Tibial artery (tissue), 4 donors: ENCODE results near the gene PLBD2.

Experiments
- DNase-seq, 2 donors: peaks; one replicate each; pipeline ENCODE4 v3.0.0-alpha.2; 2019
- H3K27ac ChIP-seq, 2 donors: fragments of 200-600 bp; sonication (generic) in 1 of 2; 1 replicate in 1 of 2; 2 replicates in 1 of 2; pipeline ENCODE4 v1.5.1; 2018 to 2019; ENCODE audit warnings: mild to moderate bottlenecking in 1 of 2
- H3K27me3 ChIP-seq, 2 donors: fragments of 200-600 bp; sonication (generic) in 1 of 2; one replicate each; pipeline versions ENCODE4 v1.5.1 to v1.6.0; 2016 to 2019
- H3K36me3 ChIP-seq, 3 donors: fragments of 200-600 bp; sonication (generic) in 2 of 3; one replicate each; pipeline ENCODE4 v1.5.1; 2016 to 2019; ENCODE audit warnings: mild to moderate bottlenecking in 2 of 3
- H3K4me1 ChIP-seq, 4 donors: fragments of 200-600 bp; sonication (generic) in 2 of 4; 1 replicate in 3 of 4; 2 replicates in 1 of 4; pipeline ENCODE4 v1.5.1; 2016 to 2019
- H3K4me3 ChIP-seq, 2 donors: fragments of 200-600 bp; sonication (generic) in 1 of 2; 1 replicate in 1 of 2; 2 replicates in 1 of 2; pipeline ENCODE4 v1.5.1; 2018 to 2019; ENCODE audit warnings: mild to moderate bottlenecking in 2 of 2
- H3K9me3 ChIP-seq, 3 donors: fragments of 200-600 bp; sonication (generic) in 1 of 3; one replicate each; pipeline ENCODE4 v1.5.1; 2016 to 2019
- CTCF ChIP-seq, 2 experiments: fragments of 200-600 bp in 1 of 2; fragments of 450-650 bp in 1 of 2; IDR thresholded peaks; one replicate each; pipeline ENCODE4 v1.5.1; 2017 to 2019; ENCODE audit warnings: antibody characterized with exemption in 2 of 2, mild to moderate bottlenecking in 1 of 2, moderate library complexity in 1 of 2
- intact Hi-C: fragments of 100-400 bp; cut with DNase I; formaldehyde crosslinking; loops from one replicate; pipeline ENCODE4 v1.15.0; 2023; ENCODE audit warnings: low total_unique reads

Gene PLBD2

DNA sequence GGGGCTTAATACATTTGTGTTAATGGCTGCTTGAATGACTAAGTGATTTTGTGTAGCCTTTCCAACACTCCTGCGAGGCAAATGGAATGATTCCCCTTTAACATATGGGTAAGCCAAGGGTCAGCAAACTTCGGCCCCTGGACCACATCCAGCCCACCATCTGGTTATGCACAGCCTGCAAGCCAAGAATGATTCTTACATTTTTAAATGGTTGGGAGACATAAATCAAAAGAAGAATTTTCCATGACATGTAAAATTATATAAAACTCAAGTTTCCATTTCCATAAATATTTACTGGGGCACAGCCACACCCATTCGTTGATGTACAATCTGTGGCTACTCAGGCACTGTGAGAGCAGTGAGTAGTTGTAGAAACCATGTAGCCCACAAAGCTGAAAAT, 32.5 kb upstream of the PLBD2 start:
- no peak for DNase-seq
- H3K4me1 ChIP-seq, result peaks cover 0 to 21% (median 12%) of the 10 kb centered on the region in 4 donors
- H3K27ac ChIP-seq, result peak overlapping the region in 1 of 2 donors; percentile 46
- no peak overlapping the region for H3K4me3 ChIP-seq
- no peaks in the 10 kb centered on the region for H3K27me3 ChIP-seq
- peaks cover 4 to 53% (median 19%) of the 10 kb centered on the region in 3 donors for H3K36me3 ChIP-seq
- intact Hi-C loops, result no loop called here
- TF ChIP-seq CTCF (IDR thresholded peaks at IDR 0.05), result no peak
- H3K9me3 ChIP-seq, result no peaks in the 10 kb centered on the region

- intact Hi-C loops, result no loop called here
- H3K4me3 ChIP-seq, result no peak overlapping the region
- H3K27ac ChIP-seq, result peak overlapping the region in 1 of 2 donors; percentile 46
- H3K36me3 ChIP-seq, result peaks cover 0 to 58% (median 16%) of the 10 kb centered on the region in 3 donors
- no peak for DNase-seq
- no peaks in the 10 kb centered on the region for H3K9me3 ChIP-seq
- H3K27me3 ChIP-seq, result no peaks in the 10 kb centered on the region
- peaks cover 0 to 21% (median 12%) of the 10 kb centered on the region in 4 donors for H3K4me1 ChIP-seq
- TF ChIP-seq CTCF (IDR thresholded peaks at IDR 0.05), result no peak
Measured at GRCh38 chr12:113326775-113327395, 31.5 kb upstream of the PLBD2 start.

GRCh38 chr12:113328368-113328889, 30.0 kb upstream of the PLBD2 start:
- no peaks in the 10 kb centered on the region for H3K9me3 ChIP-seq
- H3K4me1 ChIP-seq, result peaks cover 0 to 29% (median 20%) of the 10 kb centered on the region in 4 donors
- no peaks in the 10 kb centered on the region for H3K27me3 ChIP-seq
- no peak for DNase-seq
- TF ChIP-seq CTCF (IDR thresholded peaks at IDR 0.05), result no peak
- intact Hi-C loops, result no loop called here
- no peak overlapping the region for H3K4me3 ChIP-seq
- peaks cover 0 to 52% (median 26%) of the 10 kb centered on the region in 3 donors for H3K36me3 ChIP-seq
- no peak overlapping the region for H3K27ac ChIP-seq

DNA sequence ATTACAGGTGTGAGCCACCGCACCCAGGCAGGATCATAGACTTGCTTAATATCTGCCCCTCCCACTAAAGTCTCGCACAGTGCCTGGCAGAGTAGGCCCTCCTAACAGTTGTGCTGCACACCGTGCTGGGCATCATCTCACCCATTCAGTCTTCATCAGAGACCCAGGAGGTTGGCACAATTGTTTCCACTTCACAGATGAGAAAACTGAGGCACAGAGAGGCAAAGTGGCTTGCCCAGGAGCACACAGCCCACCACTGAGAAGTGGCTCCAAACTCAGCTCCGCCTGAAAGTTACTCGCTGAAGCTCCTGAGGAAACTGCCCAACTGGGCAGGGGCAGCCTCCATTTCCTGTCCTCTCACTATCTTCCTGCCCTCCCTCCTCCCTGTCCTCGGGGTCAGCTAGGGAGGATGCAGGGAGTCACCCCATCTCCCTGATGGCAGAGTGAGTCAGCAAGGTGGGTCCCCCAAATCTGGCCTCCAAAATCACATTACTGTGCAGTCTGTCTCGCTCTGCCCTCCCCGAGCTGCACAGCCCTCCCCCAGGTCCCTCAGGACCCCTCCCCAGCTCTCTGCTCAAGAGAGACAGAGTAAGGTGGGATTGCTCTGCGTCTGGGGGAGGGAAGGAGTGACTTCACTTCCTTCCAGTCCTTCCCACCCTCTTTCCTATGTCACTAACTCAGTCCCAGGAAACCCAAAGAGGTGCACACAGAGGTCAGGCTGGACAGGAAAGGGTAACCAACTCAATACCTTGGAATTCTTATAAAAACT, 29.2 kb upstream of the PLBD2 start:
- Histone ChIP-seq H3K4me3 (no peak overlapping the region), H3K4me1 (peaks cover 0 to 37% (median 27%) of the 10 kb centered on the region in 4 donors), H3K9me3 (no peaks in the 10 kb centered on the region), H3K27me3 (no peaks in the 10 kb centered on the region), H3K36me3 (peaks cover 0 to 51% (median 26%) of the 10 kb centered on the region in 3 donors), H3K27ac (no peak overlapping the region)
- no peak for DNase-seq
- TF ChIP-seq CTCF (IDR thresholded peaks at IDR 0.05), result no peak
- intact Hi-C loops, result no loop called here

DNA sequence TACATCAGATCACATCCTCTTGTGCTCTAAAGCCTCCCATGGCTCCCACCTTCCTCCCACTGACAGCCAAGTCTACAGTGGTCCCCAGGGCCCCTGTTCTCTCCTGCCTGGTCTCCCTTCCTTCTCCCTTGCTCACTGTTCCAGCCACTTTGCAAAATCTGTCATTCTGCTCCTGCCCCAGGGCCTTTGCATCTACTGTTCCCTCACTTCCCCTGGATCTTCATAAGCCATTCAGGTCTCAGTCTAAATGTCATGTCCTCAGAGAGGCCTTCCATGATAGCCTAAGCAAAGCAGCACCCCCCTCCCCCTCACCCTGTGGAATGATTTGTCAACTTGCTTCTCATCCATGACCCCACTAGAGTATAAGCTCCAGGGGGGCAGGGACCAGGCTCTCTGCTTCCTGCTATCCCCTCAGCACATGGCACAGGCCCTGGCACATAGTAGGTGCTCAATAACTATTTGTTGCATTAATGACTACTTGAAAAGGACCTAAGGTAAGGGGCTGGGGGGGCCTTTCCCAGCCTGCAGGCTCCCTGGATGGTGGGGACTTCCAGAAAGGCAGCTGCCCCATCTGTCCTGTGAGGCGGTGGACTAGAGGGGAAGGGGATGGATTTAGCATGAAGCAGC, 28.5 kb upstream of the PLBD2 start:
- peaks cover 0 to 38% (median 28%) of the 10 kb centered on the region in 4 donors for H3K4me1 ChIP-seq
- no peak for TF ChIP-seq CTCF (IDR thresholded peaks at IDR 0.05)
- no peak for DNase-seq
- H3K9me3 ChIP-seq, result no peaks in the 10 kb centered on the region
- intact Hi-C loops, result loop anchor here (10.0 kb wide), 1 partner anchor 135 kb away; no protein-coding TSS in a partner anchor
- H3K36me3 ChIP-seq, result peaks cover 0 to 51% (median 26%) of the 10 kb centered on the region in 3 donors
- no peak overlapping the region for H3K27ac ChIP-seq
- no peaks in the 10 kb centered on the region for H3K27me3 ChIP-seq
- H3K4me3 ChIP-seq, result no peak overlapping the region
